WTC11 (cell line): ENCODE data around the gene GGT6. TPM values are rescaled to one million over a fixed set of nuclear protein-coding genes. Genes with fewer than 3 reads are reported as not detected.

ENCODE experiments used
- ATAC-seq: fragments of 200-7000 bp; cut with Tn5 transposase; 2 replicates; pipeline ENCODE4 v1.10.0; 2021; ENCODE audit warnings: mild to moderate bottlenecking, moderate library complexity
- CTCF ChIA-PET: fragments of 300-600 bp; sonication (Branson Sonifier 250); formaldehyde crosslinking; loops from one replicate; lab custom pipeline; 2021; ENCODE audit warnings: antibody characterized with exemption; lab: Charles Lee
- POLR2A ChIA-PET: fragments of 350-600 bp; sonication (Branson Sonifier 250); formaldehyde crosslinking; loops from one replicate; lab custom pipeline; 2021; ENCODE audit warnings: antibody characterized with exemption; lab: Charles Lee
- DNase-seq: peaks from one replicate; pipeline ENCODE4 v3.0.0; 2021; ENCODE audit warnings: low spot score
- H3K27ac Mint-ChIP-seq: 2 replicates; pipeline ENCODE4 v1.8.0; 2021; ENCODE audit warnings: mixed read lengths
- H3K27me3 Mint-ChIP-seq: 2 replicates; pipeline ENCODE4 v1.8.0; 2021; ENCODE audit warnings: low read depth, mild to moderate bottlenecking, moderate library complexity, mixed read lengths
- H3K36me3 Mint-ChIP-seq: 2 replicates; pipeline ENCODE4 v1.8.0; 2021; ENCODE audit warnings: mixed read lengths
- H3K4me1 Mint-ChIP-seq: 2 replicates; pipeline ENCODE4 v1.8.0; 2022; ENCODE audit warnings: mixed read lengths
- H3K4me3 Mint-ChIP-seq: 2 replicates; pipeline ENCODE4 v1.8.0; 2021; ENCODE audit warnings: mild to moderate bottlenecking, moderate library complexity, mixed read lengths
- H3K9me3 Mint-ChIP-seq: 2 replicates; pipeline ENCODE4 v1.8.0; 2021; ENCODE audit warnings: mixed read lengths
- ATF1 ChIP-seq: sonication (generic); formaldehyde crosslinking; IDR thresholded peaks from 2 replicates; pipeline ENCODE4 v1.8.1; 2023; ENCODE audit warnings: mild to moderate bottlenecking, moderate library complexity, missing genetic modification reagents
- FOXK1 ChIP-seq: sonication (generic); formaldehyde crosslinking; IDR thresholded peaks from 2 replicates; pipeline ENCODE4 v1.8.0; 2022; ENCODE audit warnings: mild to moderate bottlenecking, moderate library complexity, missing genetic modification reagents
- GTF2I ChIP-seq: fragments of 250-450 bp; sonication (Bioruptor Pico); conservative IDR thresholded peaks from 2 replicates; pipeline ENCODE4 v1.4.0; 2021; ENCODE audit warnings: mild to moderate bottlenecking
- HMGA2 ChIP-seq: fragments of 250-450 bp; sonication (Bioruptor Pico); IDR thresholded peaks from 2 replicates; pipeline ENCODE4 v1.4.0; 2021; ENCODE audit warnings: mild to moderate bottlenecking, moderate library complexity
- JUN ChIP-seq: sonication (generic); formaldehyde crosslinking; IDR thresholded peaks from 2 replicates; pipeline ENCODE4 v1.8.0; 2023; ENCODE audit warnings: mild to moderate bottlenecking, missing genetic modification reagents
- MXD4 ChIP-seq: fragments of 250-450 bp; sonication (Bioruptor Pico); IDR thresholded peaks from 2 replicates; pipeline ENCODE4 v1.8.0; 2021; ENCODE audit warnings: mild to moderate bottlenecking, moderate library complexity, borderline replicate concordance
- NR3C1 ChIP-seq: sonication (generic); formaldehyde crosslinking; conservative IDR thresholded peaks from 2 replicates; pipeline ENCODE4 v1.8.1; 2023; ENCODE audit warnings: low read depth, mild to moderate bottlenecking, missing genetic modification reagents
- OVOL2 ChIP-seq: fragments of 250-450 bp; sonication (Bioruptor Pico); IDR thresholded peaks from 2 replicates; pipeline ENCODE4 v1.9.0; 2021; ENCODE audit warnings: mild to moderate bottlenecking, borderline replicate concordance
- SMAD3 ChIP-seq: sonication (generic); formaldehyde crosslinking; IDR thresholded peaks from 2 replicates; pipeline ENCODE4 v1.8.0; 2022; ENCODE audit warnings: missing genetic modification reagents, mild to moderate bottlenecking, borderline replicate concordance
- SP1 ChIP-seq: sonication (generic); formaldehyde crosslinking; conservative IDR thresholded peaks from 2 replicates; pipeline ENCODE4 v1.8.1; 2022; ENCODE audit warnings: missing genetic modification reagents
- TCF7 ChIP-seq: sonication (generic); formaldehyde crosslinking; IDR thresholded peaks from 2 replicates; pipeline ENCODE4 v1.8.0; 2022; ENCODE audit warnings: mild to moderate bottlenecking, low read depth, missing genetic modification reagents, moderate library complexity
- ZNF317 ChIP-seq: sonication (generic); formaldehyde crosslinking; IDR thresholded peaks from 2 replicates; pipeline ENCODE4 v1.8.1; 2023; ENCODE audit warnings: low read depth, mild to moderate bottlenecking, moderate library complexity, missing genetic modification reagents, borderline replicate concordance
- ZNF416 ChIP-seq: fragments of 250-450 bp; sonication (Bioruptor Pico); IDR thresholded peaks from 2 replicates; pipeline ENCODE4 v1.9.0; 2021; ENCODE audit warnings: mild to moderate bottlenecking, inconsistent platforms
- total RNA-seq: library from RNA; stranded (reverse); gene quantifications from 3 replicates; pipeline ENCODE4 v1.2.3, GENCODE V29; 2021
- TF ChIP-seq, protein P1 (sequence below): sonication (generic); formaldehyde crosslinking; conservative IDR thresholded peaks from 2 replicates; pipeline ENCODE4 v1.8.1; 2023; ENCODE audit warnings: mild to moderate bottlenecking, low read depth, missing genetic modification reagents, moderate library complexity
- TF ChIP-seq, protein P2 (sequence below): sonication (generic); formaldehyde crosslinking; conservative IDR thresholded peaks from 2 replicates; pipeline ENCODE4 v1.8.1; 2022; ENCODE audit warnings: mild to moderate bottlenecking, missing genetic modification reagents
- TF ChIP-seq, protein P3 (sequence below): sonication (generic); formaldehyde crosslinking; IDR thresholded peaks from 2 replicates; pipeline ENCODE4 v1.8.0; 2022; ENCODE audit warnings: mild to moderate bottlenecking, missing genetic modification reagents
- TF ChIP-seq, protein P4 (sequence below): sonication (generic); formaldehyde crosslinking; IDR thresholded peaks from 2 replicates; pipeline ENCODE4 v1.8.1; 2022; ENCODE audit warnings: low read depth, mild to moderate bottlenecking, moderate library complexity, missing genetic modification reagents, borderline replicate concordance
- TF ChIP-seq, protein P5 (sequence below): fragments of 200-600 bp; IDR thresholded peaks from 2 replicates; pipeline ENCODE4 v1.8.0; 2022; ENCODE audit warnings: antibody characterized with exemption
- TF ChIP-seq, protein P6 (sequence below): sonication (generic); formaldehyde crosslinking; IDR thresholded peaks from 2 replicates; pipeline ENCODE4 v1.8.1; 2023; ENCODE audit warnings: mild to moderate bottlenecking, missing genetic modification reagents
- TF ChIP-seq, protein P7 (sequence below): sonication (generic); formaldehyde crosslinking; IDR thresholded peaks from 2 replicates; pipeline ENCODE4 v1.8.0; 2022; ENCODE audit warnings: mild to moderate bottlenecking, missing genetic modification reagents

Gene GGT6
- total RNA-seq, 1 experiment from 2014 or later = 0.07 TPM

DNA sequence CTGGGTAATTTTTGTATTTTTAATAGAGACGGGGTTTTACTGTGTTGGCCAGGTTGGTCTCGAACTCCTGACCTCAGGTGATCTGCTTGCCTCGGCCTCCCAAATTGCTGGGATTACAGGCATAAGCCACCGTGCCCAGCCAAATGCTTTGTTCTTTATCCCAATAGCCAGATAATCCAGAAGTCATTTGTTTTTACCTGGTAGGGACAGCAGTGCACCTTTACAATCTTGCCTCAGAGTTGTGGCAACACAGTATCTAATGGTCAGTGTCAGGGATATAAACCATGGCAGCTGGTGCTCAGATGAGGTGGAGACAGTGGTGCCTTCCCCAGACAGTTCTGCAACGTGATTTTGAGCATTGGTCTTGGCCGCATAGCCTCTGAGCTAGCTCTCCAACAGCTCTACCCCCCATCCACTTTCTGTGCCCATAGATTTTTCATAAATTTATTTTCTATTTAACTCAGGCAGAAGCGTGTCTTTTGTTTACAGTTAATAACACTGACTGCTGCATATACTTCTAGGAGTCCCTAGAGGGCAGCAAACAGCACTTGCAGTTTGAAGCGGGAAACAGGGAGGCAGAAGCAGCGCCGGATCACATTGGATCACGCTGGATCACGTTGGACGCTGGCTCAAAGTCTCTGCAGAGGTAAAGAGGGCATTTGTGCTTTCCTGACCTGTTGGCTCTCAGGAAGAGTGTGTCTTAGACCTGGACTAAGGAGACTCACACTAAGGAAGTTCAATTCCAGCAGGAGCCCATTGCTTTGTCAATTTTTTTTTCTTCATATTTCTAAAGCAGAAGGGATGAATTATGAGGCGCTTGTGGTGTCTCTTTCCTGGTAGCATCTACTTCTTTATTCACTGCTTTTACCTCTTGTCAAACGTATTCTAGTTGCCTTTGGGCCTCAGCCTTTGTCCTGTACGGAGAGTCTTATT, 5.1 kb upstream of the GGT6 start (continued):
- TF ChIP-seq, protein P1, sequence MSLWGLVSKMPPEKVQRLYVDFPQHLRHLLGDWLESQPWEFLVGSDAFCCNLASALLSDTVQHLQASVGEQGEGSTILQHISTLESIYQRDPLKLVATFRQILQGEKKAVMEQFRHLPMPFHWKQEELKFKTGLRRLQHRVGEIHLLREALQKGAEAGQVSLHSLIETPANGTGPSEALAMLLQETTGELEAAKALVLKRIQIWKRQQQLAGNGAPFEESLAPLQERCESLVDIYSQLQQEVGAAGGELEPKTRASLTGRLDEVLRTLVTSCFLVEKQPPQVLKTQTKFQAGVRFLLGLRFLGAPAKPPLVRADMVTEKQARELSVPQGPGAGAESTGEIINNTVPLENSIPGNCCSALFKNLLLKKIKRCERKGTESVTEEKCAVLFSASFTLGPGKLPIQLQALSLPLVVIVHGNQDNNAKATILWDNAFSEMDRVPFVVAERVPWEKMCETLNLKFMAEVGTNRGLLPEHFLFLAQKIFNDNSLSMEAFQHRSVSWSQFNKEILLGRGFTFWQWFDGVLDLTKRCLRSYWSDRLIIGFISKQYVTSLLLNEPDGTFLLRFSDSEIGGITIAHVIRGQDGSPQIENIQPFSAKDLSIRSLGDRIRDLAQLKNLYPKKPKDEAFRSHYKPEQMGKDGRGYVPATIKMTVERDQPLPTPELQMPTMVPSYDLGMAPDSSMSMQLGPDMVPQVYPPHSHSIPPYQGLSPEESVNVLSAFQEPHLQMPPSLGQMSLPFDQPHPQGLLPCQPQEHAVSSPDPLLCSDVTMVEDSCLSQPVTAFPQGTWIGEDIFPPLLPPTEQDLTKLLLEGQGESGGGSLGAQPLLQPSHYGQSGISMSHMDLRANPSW (CRISPR knock-in tag) = no peak
- TF ChIP-seq, protein P2, sequence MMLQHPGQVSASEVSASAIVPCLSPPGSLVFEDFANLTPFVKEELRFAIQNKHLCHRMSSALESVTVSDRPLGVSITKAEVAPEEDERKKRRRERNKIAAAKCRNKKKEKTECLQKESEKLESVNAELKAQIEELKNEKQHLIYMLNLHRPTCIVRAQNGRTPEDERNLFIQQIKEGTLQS = no peak
- TF ChIP-seq ZNF317 (CRISPR knock-in tag) (no peak), ZNF416 (CRISPR knock-in tag) (no peak), JUN (CRISPR knock-in tag) (no peak), SP1 (CRISPR knock-in tag) (no peak)
- TF ChIP-seq, protein P3, sequence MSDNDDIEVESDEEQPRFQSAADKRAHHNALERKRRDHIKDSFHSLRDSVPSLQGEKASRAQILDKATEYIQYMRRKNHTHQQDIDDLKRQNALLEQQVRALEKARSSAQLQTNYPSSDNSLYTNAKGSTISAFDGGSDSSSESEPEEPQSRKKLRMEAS (CRISPR knock-in tag) = peak; percentile 87
- TF ChIP-seq, protein P4, sequence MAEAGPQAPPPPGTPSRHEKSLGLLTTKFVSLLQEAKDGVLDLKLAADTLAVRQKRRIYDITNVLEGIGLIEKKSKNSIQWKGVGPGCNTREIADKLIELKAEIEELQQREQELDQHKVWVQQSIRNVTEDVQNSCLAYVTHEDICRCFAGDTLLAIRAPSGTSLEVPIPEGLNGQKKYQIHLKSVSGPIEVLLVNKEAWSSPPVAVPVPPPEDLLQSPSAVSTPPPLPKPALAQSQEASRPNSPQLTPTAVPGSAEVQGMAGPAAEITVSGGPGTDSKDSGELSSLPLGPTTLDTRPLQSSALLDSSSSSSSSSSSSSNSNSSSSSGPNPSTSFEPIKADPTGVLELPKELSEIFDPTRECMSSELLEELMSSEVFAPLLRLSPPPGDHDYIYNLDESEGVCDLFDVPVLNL (CRISPR knock-in tag) = no peak
- TF ChIP-seq, protein P5, sequence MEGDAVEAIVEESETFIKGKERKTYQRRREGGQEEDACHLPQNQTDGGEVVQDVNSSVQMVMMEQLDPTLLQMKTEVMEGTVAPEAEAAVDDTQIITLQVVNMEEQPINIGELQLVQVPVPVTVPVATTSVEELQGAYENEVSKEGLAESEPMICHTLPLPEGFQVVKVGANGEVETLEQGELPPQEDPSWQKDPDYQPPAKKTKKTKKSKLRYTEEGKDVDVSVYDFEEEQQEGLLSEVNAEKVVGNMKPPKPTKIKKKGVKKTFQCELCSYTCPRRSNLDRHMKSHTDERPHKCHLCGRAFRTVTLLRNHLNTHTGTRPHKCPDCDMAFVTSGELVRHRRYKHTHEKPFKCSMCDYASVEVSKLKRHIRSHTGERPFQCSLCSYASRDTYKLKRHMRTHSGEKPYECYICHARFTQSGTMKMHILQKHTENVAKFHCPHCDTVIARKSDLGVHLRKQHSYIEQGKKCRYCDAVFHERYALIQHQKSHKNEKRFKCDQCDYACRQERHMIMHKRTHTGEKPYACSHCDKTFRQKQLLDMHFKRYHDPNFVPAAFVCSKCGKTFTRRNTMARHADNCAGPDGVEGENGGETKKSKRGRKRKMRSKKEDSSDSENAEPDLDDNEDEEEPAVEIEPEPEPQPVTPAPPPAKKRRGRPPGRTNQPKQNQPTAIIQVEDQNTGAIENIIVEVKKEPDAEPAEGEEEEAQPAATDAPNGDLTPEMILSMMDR = peak; percentile 55

DNA sequence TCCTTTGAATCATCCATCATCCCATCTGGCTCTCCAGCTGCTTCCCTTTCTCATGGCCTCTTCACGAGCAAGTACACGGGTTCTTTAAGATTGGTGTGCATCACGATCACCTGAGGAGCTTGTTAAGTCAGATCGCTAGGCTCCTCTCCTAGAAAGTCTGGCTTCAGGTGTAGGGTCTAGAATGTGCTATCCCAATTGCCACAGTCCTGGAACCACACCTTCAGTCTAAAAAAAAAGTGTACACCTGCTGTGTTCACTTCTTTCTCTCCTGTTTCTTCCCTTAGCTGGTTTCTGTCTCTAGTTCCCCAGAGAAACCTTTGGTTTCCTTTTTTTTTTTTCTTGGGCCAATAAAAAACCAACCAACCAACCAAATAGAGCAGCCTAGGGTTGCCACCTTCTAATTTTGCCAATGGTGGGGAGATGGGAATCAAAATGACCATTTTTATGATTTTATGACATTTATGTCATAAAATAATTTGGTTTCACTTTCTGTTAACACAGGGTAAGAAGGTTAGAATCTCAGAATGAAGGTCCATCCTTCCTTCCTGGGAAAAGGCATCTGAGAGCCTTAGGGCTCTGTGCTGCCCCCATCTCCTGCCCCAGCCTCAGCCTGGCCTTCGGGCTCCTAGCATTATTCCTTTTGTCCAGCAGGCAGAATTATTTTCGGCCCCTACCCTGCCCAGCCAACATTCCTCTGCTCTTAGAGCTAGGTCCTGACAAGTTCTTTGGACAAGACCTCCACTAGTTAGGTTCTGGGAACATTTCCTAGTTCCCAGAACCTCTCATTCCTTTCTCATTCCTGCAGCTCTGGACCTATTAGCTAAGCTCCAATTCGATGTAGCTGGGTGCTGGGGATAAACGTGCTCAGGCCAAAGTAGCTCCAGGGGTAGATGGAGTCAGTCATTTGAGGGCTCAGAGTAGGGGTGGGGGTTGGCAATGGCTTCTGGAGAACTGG, 1.9 kb upstream of the GGT6 start:
- H3K27ac Mint-ChIP-seq = no peak overlapping the region
- peaks cover 17% of the 10 kb centered on the region for H3K4me1 Mint-ChIP-seq
- DNase-seq (no peak), ATAC-seq (no peak)
- TF ChIP-seq FOXK1 (CRISPR knock-in tag) (no peak), TCF7 (CRISPR knock-in tag) (no peak), JUN (CRISPR knock-in tag) (no peak), ZNF416 (CRISPR knock-in tag) (no peak), SMAD3 (CRISPR knock-in tag) (no peak), OVOL2 (CRISPR knock-in tag) (no peak), NR3C1 (CRISPR knock-in tag) (no peak), ATF1 (CRISPR knock-in tag) (no peak), GTF2I (no peak), HMGA2 (no peak), MXD4 (CRISPR knock-in tag) (no peak)
- TF ChIP-seq, protein P6, sequence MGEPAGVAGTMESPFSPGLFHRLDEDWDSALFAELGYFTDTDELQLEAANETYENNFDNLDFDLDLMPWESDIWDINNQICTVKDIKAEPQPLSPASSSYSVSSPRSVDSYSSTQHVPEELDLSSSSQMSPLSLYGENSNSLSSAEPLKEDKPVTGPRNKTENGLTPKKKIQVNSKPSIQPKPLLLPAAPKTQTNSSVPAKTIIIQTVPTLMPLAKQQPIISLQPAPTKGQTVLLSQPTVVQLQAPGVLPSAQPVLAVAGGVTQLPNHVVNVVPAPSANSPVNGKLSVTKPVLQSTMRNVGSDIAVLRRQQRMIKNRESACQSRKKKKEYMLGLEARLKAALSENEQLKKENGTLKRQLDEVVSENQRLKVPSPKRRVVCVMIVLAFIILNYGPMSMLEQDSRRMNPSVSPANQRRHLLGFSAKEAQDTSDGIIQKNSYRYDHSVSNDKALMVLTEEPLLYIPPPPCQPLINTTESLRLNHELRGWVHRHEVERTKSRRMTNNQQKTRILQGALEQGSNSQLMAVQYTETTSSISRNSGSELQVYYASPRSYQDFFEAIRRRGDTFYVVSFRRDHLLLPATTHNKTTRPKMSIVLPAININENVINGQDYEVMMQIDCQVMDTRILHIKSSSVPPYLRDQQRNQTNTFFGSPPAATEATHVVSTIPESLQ (CRISPR knock-in tag) = no peak
- TF ChIP-seq, protein P7, sequence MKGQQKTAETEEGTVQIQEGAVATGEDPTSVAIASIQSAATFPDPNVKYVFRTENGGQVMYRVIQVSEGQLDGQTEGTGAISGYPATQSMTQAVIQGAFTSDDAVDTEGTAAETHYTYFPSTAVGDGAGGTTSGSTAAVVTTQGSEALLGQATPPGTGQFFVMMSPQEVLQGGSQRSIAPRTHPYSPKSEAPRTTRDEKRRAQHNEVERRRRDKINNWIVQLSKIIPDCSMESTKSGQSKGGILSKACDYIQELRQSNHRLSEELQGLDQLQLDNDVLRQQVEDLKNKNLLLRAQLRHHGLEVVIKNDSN = no peak
- ChIA-PET CTCF (interaction anchor here (0.5 to 2.0 kb wide), 6 partner anchors 23 to 182 kb away, joined by 3 to 9 read pairs (median 3); no protein-coding TSS in a partner anchor), POLR2A (no interaction called here)
- no peaks in the 10 kb centered on the region for H3K9me3 Mint-ChIP-seq
- no peak overlapping the region for H3K4me3 Mint-ChIP-seq
- peaks cover 9% of the 10 kb centered on the region for H3K27me3 Mint-ChIP-seq
- H3K36me3 Mint-ChIP-seq = no peaks in the 10 kb centered on the region
